Breast epithelium (tissue), 4 donors: ENCODE results near the gene CLDN9. TPM values are rescaled to one million over a fixed set of nuclear protein-coding genes. Genes with fewer than 3 reads are reported as not detected.

ENCODE experiments used
- DNase-seq, 2 donors: peaks; one replicate each; pipeline ENCODE4 v3.0.0-alpha.2; 2019; ENCODE audit warnings: low spot score in 2 of 2
- H3K27ac ChIP-seq, 2 donors: fragments of 200-600 bp; sonication (generic) in 1 of 2; one replicate each; pipeline ENCODE4 v1.5.1; 2016 to 2019; ENCODE audit warnings: mild to moderate bottlenecking in 1 of 2
- H3K27me3 ChIP-seq, 2 donors: fragments of 200-600 bp; sonication (generic) in 1 of 2; one replicate each; pipeline versions ENCODE4 v1.5.1 to v1.6.0; 2017 to 2019; ENCODE audit warnings: control low read depth in 1 of 2, mild to moderate bottlenecking in 1 of 2
- H3K36me3 ChIP-seq: fragments of 200-600 bp; one replicate; pipeline ENCODE4 v1.5.1; 2019
- H3K4me1 ChIP-seq, 2 donors: fragments of 200-600 bp; sonication (generic); one replicate each; pipeline ENCODE4 v1.5.1; 2016 to 2019; ENCODE audit warnings: control low read depth in 1 of 2
- H3K4me3 ChIP-seq, 3 donors: fragments of 200-600 bp; sonication (generic); 1 replicate in 2 of 3; 2 replicates in 1 of 3; pipeline ENCODE4 v1.5.1; 2016 to 2019; ENCODE audit warnings: mild to moderate bottlenecking in 3 of 3, moderate library complexity in 2 of 3
- H3K9me3 ChIP-seq, 2 donors: fragments of 200-600 bp; sonication (generic) in 1 of 2; one replicate each; pipeline ENCODE4 v1.5.1; 2016 to 2019; ENCODE audit warnings: control low read depth in 1 of 2
- POLR2A ChIP-seq: fragments of 450-650 bp; IDR thresholded peaks from one replicate; pipeline ENCODE4 v1.6.1; 2016; ENCODE audit warnings: antibody characterized with exemption, mild to moderate bottlenecking, moderate library complexity
- POLR2AphosphoS5 ChIP-seq, 3 donors: sonication (generic); formaldehyde crosslinking; IDR thresholded peaks; one replicate each; pipeline ENCODE4 v1.6.1; 2017; ENCODE audit warnings: antibody characterized with exemption in 3 of 3
- intact Hi-C: fragments of 100-400 bp; cut with DNase I; formaldehyde crosslinking; loops from one replicate; pipeline ENCODE4 v1.15.1; 2023; ENCODE audit warnings: low total_unique reads
- total RNA-seq, 3 donors: library from RNA; depleted of rRNA; stranded (reverse); fragments of >200 nt; gene quantifications; one replicate each; pipeline ENCODE4 v1.1.0, GENCODE V29; 2016
- TF ChIP-seq, protein P1 (sequence below), 3 donors: fragments of 450-650 bp; IDR thresholded peaks; one replicate each; pipeline ENCODE4 v1.5.1; 2016 to 2017; ENCODE audit warnings: antibody characterized with exemption in 3 of 3, mild to moderate bottlenecking in 3 of 3, moderate library complexity in 3 of 3

The CLDN9 gene
- total RNA-seq, 3 donors from 2014 or later: 0.15 TPM; not detected in 2

DNA sequence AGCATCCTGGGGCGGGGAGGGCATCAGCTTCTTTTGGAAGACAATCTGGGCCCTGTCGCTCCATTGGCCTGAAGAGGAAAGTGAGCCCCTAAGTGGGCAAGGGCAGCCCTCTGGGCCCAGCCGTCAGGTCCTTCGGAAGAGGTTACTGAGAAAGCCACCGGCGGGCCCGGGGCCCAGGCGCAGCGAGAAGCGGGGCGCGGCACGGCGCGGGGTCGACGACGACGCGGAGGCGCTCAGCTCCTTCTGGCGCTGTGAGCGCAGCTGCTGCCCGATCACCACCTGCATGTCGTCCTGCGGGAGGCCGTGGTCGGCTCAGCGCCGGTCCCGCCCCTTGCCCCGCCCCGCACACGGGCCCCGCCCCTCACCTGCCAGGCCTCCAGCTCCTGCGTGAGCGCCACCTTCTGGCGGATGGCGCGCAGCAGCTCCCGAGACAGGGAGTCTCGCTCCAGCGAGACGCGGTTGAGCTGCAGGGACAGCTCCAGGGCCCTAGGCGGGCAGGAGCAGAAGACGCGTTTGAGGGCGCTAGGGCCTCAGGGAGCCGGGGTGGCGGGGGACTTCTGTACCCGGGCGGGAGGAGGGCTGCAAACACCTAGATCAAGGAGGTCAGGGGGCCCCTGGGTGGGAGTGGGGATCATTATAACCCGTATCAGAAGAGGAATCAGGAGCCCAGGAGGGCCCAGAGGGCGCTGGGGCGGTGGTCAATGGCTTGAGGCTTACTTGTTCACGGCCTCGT is 15.4 kb downstream of the CLDN9 start:
- no peak for TF ChIP-seq POLR2AphosphoS5 (IDR thresholded peaks at IDR 0.05)
- TF ChIP-seq, protein P1, sequence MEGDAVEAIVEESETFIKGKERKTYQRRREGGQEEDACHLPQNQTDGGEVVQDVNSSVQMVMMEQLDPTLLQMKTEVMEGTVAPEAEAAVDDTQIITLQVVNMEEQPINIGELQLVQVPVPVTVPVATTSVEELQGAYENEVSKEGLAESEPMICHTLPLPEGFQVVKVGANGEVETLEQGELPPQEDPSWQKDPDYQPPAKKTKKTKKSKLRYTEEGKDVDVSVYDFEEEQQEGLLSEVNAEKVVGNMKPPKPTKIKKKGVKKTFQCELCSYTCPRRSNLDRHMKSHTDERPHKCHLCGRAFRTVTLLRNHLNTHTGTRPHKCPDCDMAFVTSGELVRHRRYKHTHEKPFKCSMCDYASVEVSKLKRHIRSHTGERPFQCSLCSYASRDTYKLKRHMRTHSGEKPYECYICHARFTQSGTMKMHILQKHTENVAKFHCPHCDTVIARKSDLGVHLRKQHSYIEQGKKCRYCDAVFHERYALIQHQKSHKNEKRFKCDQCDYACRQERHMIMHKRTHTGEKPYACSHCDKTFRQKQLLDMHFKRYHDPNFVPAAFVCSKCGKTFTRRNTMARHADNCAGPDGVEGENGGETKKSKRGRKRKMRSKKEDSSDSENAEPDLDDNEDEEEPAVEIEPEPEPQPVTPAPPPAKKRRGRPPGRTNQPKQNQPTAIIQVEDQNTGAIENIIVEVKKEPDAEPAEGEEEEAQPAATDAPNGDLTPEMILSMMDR (IDR thresholded peaks at IDR 0.05): peak in 2 of 3 donors; percentile 42 to 68
- H3K27ac ChIP-seq: no peak overlapping the region
- no peaks in the 10 kb centered on the region for H3K27me3 ChIP-seq
- H3K4me1 ChIP-seq: peaks cover 0 to 3% of the 10 kb centered on the region in 2 donors
- no peak overlapping the region for H3K4me3 ChIP-seq
- intact Hi-C loops: no loop called here
- no peaks in the 10 kb centered on the region for H3K9me3 ChIP-seq
- H3K36me3 ChIP-seq: no peaks in the 10 kb centered on the region
- DNase-seq: peak; percentile 80 to 84

DNA sequence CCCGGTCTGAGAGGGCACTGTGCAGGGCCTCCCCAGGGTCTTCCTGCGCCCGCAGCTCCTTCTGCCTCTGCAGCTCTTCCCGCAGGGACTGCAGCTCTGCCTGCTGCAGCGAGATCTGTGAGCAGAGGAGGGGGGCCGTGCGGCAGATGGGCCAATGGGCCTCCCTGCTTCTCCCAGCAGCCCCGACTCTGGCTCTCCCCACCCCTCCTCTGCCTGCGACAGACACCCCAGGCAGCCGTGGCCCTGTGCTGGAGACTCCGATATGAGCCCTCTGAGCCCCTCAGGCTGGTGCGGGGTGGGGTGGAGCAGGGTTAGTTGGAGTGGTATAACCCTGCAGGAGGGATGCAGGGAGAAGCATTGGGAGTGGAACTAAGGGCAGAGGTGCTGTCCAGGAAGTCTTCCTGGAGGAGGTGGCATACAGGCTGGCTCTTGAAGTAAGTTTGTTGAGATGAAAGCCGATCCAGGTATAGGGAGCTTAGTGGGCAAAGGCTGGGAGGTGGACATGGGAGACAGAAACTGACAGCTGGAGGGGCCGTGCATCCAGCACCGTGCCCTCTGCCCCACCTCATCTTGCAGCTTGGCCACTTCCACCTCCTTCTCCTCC is 16.1 kb downstream of the CLDN9 start:
- DNase-seq: no peak
- no peaks in the 10 kb centered on the region for H3K4me1 ChIP-seq
- no peak overlapping the region for H3K4me3 ChIP-seq
- H3K9me3 ChIP-seq: no peaks in the 10 kb centered on the region
- no peaks in the 10 kb centered on the region for H3K36me3 ChIP-seq
- no peaks in the 10 kb centered on the region for H3K27me3 ChIP-seq
- H3K27ac ChIP-seq: no peak overlapping the region
- intact Hi-C loops: no loop called here
- TF ChIP-seq, protein P1 (IDR thresholded peaks at IDR 0.05): no peak
- TF ChIP-seq POLR2AphosphoS5 (IDR thresholded peaks at IDR 0.05): no peak

DNA sequence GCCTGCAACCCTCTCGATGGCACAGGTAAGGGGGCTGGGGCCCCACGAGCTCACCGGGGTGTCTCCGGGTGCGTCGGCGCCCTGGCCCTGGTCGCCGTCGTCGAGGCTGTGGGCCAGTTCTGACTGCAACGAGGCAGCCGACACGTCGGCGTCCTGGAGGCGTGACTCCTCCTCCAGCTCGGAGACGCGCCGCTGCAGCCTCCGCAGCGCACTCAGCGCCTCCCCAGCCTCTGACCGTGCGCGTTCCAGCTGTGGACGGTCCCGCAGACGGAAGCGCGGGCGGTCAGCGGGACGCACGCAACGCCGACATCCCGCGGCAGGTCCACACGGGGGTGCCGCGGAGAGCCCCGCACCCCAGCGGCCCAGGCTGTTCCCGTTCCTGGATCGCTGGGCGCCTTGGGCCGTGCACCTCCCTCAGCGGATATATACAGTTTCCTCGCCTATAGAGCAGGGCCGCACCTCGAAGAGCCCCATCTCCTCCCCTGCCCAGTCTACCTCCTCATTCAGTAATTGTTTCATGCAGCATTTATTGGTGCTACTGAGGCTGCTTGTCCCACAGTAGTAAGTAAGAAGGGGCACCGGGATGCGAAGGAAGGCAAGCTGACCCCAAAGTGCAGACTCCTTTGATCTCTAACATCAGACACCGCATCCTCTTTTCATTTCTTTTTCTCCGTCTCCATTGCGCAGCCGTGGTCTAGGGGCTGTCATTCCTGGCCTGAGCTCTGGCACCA is 16.9 kb downstream of the CLDN9 start:
- intact Hi-C loops: no loop called here
- no peaks in the 10 kb centered on the region for H3K27me3 ChIP-seq
- peak overlapping the region in 1 of 3 donors; percentile 51 for H3K4me3 ChIP-seq
- no peak for DNase-seq
- TF ChIP-seq, protein P1 (IDR thresholded peaks at IDR 0.05): no peak
- TF ChIP-seq POLR2A (no peak), POLR2AphosphoS5 (IDR thresholded peaks at IDR 0.05) (no peak)
- H3K9me3 ChIP-seq: no peaks in the 10 kb centered on the region
- H3K36me3 ChIP-seq: no peaks in the 10 kb centered on the region
- H3K27ac ChIP-seq: no peak overlapping the region
- no peaks in the 10 kb centered on the region for H3K4me1 ChIP-seq

DNA sequence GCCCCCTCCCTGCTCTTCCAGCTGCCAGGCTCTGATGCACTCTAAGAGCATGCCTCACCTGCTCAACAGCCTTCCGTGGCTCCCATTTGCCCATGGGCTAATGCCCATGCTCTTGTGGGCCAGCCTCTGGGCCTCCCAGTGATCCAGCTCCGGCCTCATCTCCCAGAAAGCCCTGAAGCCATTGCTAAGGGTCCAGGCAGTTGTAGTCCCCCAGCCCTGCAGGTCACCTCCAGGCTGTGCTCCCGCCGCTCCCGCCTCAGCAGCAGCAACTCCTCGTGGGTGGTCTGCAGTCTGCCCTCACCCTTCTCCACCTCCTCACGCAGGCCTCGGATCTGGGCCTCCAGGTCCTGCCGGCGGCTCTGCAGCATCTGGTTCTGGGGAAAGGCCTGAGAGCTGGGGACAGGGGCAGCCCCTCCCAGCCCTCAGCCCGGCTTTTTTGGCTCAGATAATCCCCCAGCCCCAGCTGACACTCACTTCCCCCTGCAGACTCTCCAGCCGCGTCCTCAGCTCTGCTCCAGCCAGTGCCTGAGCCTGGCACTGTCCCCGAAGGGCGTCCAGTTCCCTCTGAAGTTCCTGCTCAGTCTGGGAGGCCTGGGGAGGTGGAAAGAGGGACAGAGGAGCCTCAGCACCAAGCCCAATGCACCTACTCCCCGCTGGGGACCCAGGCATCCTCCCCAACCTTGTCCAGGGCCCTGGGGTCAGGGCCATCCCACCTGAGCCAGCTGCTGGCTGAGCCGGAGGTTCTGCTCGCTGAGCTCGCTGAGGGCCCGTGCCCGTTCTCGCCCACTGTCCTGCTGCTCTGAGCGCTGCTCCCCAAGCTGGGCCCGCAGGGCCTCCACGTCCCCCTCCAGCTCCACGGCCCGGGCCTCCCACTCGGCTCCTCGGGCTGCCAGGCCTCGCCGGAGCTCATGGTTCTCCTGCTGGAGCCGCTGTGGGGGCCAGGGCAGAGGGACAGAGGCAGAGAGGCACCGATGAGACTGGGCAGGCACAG is 17.8 kb downstream of the CLDN9 start:
- H3K4me3 ChIP-seq: no peak overlapping the region
- no peaks in the 10 kb centered on the region for H3K36me3 ChIP-seq
- intact Hi-C loops: no loop called here
- H3K4me1 ChIP-seq: peaks cover 0 to 3% of the 10 kb centered on the region in 2 donors
- H3K9me3 ChIP-seq: no peaks in the 10 kb centered on the region
- TF ChIP-seq, protein P1 (IDR thresholded peaks at IDR 0.05): no peak
- no peak for TF ChIP-seq POLR2AphosphoS5 (IDR thresholded peaks at IDR 0.05)
- TF ChIP-seq POLR2A: no peak
- DNase-seq: no peak
- H3K27ac ChIP-seq: no peak overlapping the region
- peaks cover 0 to 7% of the 10 kb centered on the region in 2 donors for H3K27me3 ChIP-seq
